ENCODE results near the gene RASAL2. TPM values are rescaled to one million over a fixed set of nuclear protein-coding genes. Genes with fewer than 3 reads are reported as not detected.

RASAL2 gene
- total RNA-seq, 2 donors from 2014 or later, result 31.0 to 34.8 TPM

DNA sequence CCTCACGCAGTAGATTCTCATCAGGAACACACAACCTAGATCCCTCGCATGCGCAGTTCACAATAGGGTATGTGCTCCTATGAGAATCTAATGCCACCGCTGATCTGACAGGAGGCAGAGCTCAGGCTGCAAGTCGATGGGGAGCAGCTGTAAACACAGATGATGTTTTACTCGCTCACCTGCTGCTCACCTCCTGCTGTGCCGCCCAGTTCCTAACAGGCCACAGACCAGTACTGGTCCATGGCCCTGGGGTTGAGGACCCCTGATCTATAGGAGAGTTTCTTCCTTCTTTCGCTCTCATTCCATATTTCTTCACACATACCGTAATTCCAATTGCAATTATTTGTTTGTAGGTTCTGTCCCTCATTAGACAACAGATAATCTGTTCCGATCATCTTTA, 299.5 kb downstream of the RASAL2 start:
- DNase-seq (ENCODE audit: low spot score), result no peak
- intact Hi-C loops (cut with DNase I), result no loop called here

DNA sequence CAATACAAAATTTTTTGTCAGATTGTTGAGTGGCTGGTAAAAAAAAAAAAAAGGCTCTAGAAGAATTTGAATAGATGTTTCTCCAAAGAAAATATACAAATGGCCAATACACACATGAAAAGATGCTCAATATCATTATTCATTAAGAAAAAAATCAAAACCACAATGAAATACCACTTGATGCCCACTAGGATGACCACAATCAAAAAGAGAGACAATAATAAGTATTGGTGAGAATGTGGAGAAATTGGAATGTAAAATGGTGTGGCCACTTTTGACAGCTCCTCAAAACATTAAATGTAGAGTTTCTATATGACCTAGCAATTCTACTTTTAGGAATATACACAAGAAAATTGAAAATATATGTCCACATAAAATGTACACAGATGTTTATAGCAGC, 302.9 kb downstream of the RASAL2 start:
- DNase-seq (ENCODE audit: low spot score), result no peak
- intact Hi-C loops (cut with DNase I), result no loop called here

GRCh38 chr1:178397678-178398077, 303.8 kb downstream of the RASAL2 start:
- intact Hi-C loops (cut with DNase I), result no loop called here
- DNase-seq (ENCODE audit: low spot score), result no peak

GRCh38 chr1:178399177-178399728, 305.3 kb downstream of the RASAL2 start:
- intact Hi-C loops (cut with DNase I), result no loop called here
- DNase-seq (ENCODE audit: low spot score), result no peak

GRCh38 chr1:178405137-178405536, 311.2 kb downstream of the RASAL2 start:
- intact Hi-C loops (cut with DNase I), result no loop called here

GRCh38 chr1:178407215-178407614, 313.3 kb downstream of the RASAL2 start:
- DNase-seq (ENCODE audit: low spot score), result no peak
- intact Hi-C loops (cut with DNase I), result no loop called here

More at GRCh38 chr1:178405137-178405536, 311.2 kb downstream of the RASAL2 start:
- no peak for DNase-seq (ENCODE audit: low spot score)

GRCh38 chr1:178407655-178408054, 313.8 kb downstream of the RASAL2 start:
- no peak for DNase-seq (ENCODE audit: low spot score)
- intact Hi-C loops (cut with DNase I), result no loop called here

- intact Hi-C loops (cut with DNase I), result no loop called here
Observed at GRCh38 chr1:178408871-178409270, 315.0 kb downstream of the RASAL2 start.

DNA sequence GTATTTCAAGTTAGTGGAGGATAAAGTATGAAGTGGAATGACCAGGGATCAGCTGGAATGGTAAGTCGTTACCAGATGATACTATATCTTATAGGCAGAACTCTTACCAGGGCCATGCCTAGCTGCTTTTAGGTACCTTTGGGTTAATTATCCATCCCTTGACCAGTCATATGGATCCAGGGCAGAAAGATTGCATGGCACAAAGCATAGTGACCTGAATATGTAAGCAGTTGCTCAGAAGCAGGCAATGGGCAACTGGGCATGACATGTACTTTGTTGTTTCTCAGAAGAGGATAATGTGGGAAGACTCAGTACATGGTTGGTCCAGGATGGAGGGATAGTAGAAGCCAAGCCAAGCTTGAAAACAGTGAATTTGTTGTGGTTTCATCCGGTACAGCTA, 315.6 kb downstream of the RASAL2 start:
- no peak for DNase-seq (ENCODE audit: low spot score)
- intact Hi-C loops (cut with DNase I), result no loop called here

More at GRCh38 chr1:178408871-178409270, 315.0 kb downstream of the RASAL2 start:
- no peak for DNase-seq (ENCODE audit: low spot score)

GRCh38 chr1:178411756-178412399, 318.0 kb downstream of the RASAL2 start:
- no peak for DNase-seq (ENCODE audit: low spot score)
- intact Hi-C loops (cut with DNase I), result no loop called here

GRCh38 chr1:178412400-178412770, 318.5 kb downstream of the RASAL2 start:
- intact Hi-C loops (cut with DNase I), result no loop called here
- no peak for DNase-seq (ENCODE audit: low spot score)

DNA sequence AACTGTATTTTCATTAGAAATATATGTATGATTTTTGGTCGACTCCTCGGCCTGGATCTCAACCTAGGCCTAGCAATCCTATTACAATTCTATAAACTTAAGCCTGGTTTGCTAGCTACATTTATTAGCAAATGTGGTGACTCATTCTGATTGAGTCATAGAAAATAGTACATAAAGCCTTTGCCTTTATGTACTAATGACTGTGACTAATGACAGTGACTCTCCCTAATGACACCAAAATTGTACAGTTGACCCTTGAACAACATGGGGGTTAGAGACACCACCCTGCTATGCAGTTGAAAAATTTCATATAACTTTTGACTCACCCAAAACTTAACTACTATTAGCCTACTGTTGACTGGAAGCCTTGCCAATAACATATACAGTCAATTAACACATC, 324.0 kb downstream of the RASAL2 start:
- DNase-seq (ENCODE audit: low spot score), result no peak
- intact Hi-C loops (cut with DNase I), result no loop called here

GRCh38 chr1:178418284-178418955, 324.5 kb downstream of the RASAL2 start:
- intact Hi-C loops (cut with DNase I), result no loop called here
- DNase-seq (ENCODE audit: low spot score), result no peak

- DNase-seq (ENCODE audit: low spot score), result no peak
- intact Hi-C loops (cut with DNase I), result no loop called here
Observed at GRCh38 chr1:178434360-178434759, 340.5 kb downstream of the RASAL2 start.

DNA sequence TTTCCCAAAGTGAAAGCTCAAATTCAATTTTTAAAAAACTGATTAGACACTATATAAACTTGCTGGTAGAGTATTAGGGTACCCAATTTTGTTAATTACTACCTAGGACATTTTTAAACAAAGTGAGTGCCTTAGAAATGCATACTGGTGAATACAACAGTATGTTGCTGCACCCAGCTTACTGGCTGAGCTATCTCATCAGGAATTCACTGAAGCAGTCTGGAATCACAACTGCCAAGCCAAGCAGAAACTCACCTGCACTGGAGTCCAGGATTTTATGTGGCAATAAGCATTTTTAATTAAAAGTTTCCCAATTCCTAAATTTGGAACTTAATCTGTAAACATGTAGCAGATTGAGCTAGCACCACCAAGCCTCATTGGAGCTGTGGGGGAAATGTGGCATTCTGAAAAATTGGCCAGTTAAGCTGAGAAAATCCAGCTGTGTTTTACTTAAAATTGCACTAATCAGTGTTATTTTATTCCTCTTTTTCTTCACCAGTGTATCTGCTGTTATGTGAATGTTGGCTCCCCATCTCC, 341.1 kb downstream of the RASAL2 start:
- no peak for DNase-seq (ENCODE audit: low spot score)
- intact Hi-C loops (cut with DNase I), result no loop called here

DNA sequence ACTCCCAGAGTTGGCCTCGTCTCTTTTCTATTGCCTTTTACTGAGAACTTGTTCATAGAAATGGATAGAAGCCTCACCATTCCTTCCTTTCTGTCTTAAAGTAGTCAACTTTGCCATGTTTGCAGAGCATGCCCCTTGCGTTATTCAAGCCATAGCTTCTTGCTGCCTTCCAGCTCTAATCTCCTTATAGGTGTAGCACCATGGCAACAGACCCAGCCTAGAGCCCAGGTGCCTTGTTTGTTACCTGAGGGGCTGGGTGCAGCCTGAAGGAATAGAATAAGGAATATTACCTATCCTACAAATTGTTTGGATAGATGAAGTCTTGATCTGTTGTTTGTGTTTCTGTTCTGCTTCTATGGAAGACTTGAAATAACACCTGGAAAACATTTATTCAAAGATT, 343.0 kb downstream of the RASAL2 start:
- intact Hi-C loops (cut with DNase I), result no loop called here

DNA sequence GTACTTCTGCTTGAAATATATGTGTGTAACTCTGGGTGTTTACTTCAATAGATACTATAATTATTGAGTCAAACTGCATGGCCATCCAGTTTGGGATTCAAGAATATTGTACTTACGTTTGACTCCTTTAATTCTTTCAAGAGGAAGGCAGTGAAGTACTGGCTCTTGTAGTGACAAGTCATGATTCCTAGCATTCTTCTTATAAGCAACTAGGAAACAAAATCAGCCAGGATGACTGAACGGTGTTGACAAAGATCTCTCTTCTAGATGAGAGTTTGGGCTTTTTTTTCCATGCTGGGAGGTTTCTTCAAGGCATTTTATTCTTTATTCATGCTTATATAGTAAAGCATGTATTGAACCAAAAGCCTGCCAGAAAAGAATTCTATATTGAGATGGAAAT, 344.5 kb downstream of the RASAL2 start:
- DNase-seq (ENCODE audit: low spot score), result no peak
- intact Hi-C loops (cut with DNase I), result no loop called here

More for the DNA sequence above, 343.0 kb downstream of the RASAL2 start:
- no peak for DNase-seq (ENCODE audit: low spot score)

- intact Hi-C loops (cut with DNase I), result no loop called here
- DNase-seq (ENCODE audit: low spot score), result no peak
Observed at GRCh38 chr1:178442925-178443324, 349.0 kb downstream of the RASAL2 start.

- no peak for DNase-seq (ENCODE audit: low spot score)
Observed at GRCh38 chr1:178450871-178451270, 357.0 kb downstream of the RASAL2 start.

DNA sequence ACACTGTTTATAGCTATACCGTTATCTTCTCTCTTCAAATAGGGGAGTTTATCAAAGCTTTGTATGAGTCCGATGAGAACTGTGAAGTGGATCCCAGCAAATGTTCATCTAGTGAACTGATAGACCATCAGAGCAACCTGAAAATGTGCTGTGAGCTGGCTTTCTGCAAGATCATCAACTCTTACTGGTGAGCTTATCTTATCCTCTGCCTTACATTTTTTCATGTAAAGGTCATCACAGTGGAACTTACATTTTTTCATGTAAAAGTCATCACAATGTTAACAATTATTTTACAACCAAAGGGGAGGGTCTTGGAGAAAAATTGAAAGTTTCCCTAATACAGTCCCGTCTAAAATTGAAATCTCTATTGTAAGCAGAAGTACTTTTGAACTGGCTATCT, 357.6 kb downstream of the RASAL2 start:
- intact Hi-C loops (cut with DNase I), result no loop called here
- no peak for DNase-seq (ENCODE audit: low spot score)

More at GRCh38 chr1:178450871-178451270, 357.0 kb downstream of the RASAL2 start:
- intact Hi-C loops (cut with DNase I), result no loop called here

DNA sequence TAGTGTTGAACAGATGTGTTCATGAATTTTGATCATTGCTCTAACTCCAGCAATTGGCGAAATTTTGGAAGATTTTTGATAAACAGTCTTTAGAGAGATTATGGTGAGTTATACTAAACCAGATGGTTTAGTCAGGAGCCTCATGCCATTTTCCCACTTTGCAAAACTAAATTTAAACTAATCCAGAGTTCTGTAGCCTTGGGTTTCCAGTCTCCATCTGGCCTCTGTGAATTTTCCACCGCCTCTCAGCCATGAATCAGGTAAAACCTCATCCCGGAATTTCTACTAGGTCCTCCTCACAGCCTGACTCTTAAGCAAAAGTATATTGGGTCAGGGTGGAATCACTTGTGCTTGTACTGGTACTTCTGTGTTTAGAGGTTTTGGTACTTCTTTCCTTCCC, 358.1 kb downstream of the RASAL2 start:
- no peak for DNase-seq (ENCODE audit: low spot score)
- intact Hi-C loops (cut with DNase I), result no loop called here
